CD8-positive, alpha-beta memory T cell (primary cell): ENCODE measurements around the gene ABHD17A. TPM values are rescaled to one million over a fixed set of nuclear protein-coding genes. Genes with fewer than 3 reads are reported as not detected.
A peak's percentile ranks its signal among the peaks of the same experiment; 100 is the strongest.

Source experiments
- CTCF ChIA-PET: fragments of 350-600 bp; sonication (Branson Sonifier 250); formaldehyde crosslinking; loops from one replicate; lab custom pipeline; 2021; ENCODE audit warnings: antibody characterized with exemption; lab: Charles Lee
- POLR2A ChIA-PET: fragments of 350-600 bp; sonication (Branson Sonifier 250); formaldehyde crosslinking; loops from one replicate; lab custom pipeline; 2021; ENCODE audit warnings: antibody characterized with exemption; lab: Charles Lee
- DNase-seq, 5 donors: peaks; one replicate each; pipeline versions ENCODE4 v3.0.0 to v3.0.0-alpha.2; 2020 to 2022; ENCODE audit warnings: mixed read lengths in 1 of 5
- H3K27ac ChIP-seq: one replicate; pipeline ENCODE4 v1.7.0; 2013; ENCODE audit warnings: low read depth, mild to moderate bottlenecking, low read length, moderate library complexity
- H3K27me3 ChIP-seq: 2 replicates; pipeline ENCODE4 v1.7.0; 2013; ENCODE audit warnings: low read length, mild to moderate bottlenecking; ENCODE audit not compliant: insufficient read depth, poor library complexity, severe bottlenecking
- H3K36me3 ChIP-seq: 2 replicates; pipeline ENCODE4 v1.7.0; 2013; ENCODE audit warnings: mild to moderate bottlenecking, low read length, moderate library complexity; ENCODE audit not compliant: insufficient read depth
- H3K4me1 ChIP-seq: 2 replicates; pipeline ENCODE4 v1.7.0; 2013; ENCODE audit warnings: mild to moderate bottlenecking, low read length, moderate library complexity; ENCODE audit not compliant: insufficient read depth
- H3K4me3 ChIP-seq: 2 replicates; pipeline ENCODE4 v1.7.0; 2013; ENCODE audit warnings: mild to moderate bottlenecking, low read length
- H3K9me3 ChIP-seq: 2 replicates; pipeline ENCODE4 v1.7.0; 2013; ENCODE audit warnings: mild to moderate bottlenecking, low read length
- H3K27ac Mint-ChIP-seq, 8 donors: one replicate each; pipeline ENCODE4 v1.8.0; 2020 to 2021; ENCODE audit warnings: mixed read lengths in 8 of 8, mild to moderate bottlenecking in 6 of 8, inconsistent platforms in 3 of 8, moderate library complexity in 3 of 8
- H3K27me3 Mint-ChIP-seq, 2 donors: one replicate each; pipeline ENCODE4 v1.8.0; 2020 to 2021; ENCODE audit warnings: mixed read lengths in 2 of 2, mild to moderate bottlenecking in 1 of 2, moderate library complexity in 1 of 2
- H3K36me3 Mint-ChIP-seq, 3 donors: one replicate each; pipeline ENCODE4 v1.8.0; 2020 to 2021; ENCODE audit warnings: mixed read lengths in 3 of 3, inconsistent platforms in 1 of 3, mild to moderate bottlenecking in 1 of 3
- H3K4me1 Mint-ChIP-seq, 3 donors: one replicate each; pipeline ENCODE4 v1.8.0; 2020 to 2021; ENCODE audit warnings: mixed read lengths in 3 of 3, inconsistent platforms in 1 of 3, mild to moderate bottlenecking in 1 of 3
- H3K4me3 Mint-ChIP-seq, 7 donors: one replicate each; pipeline ENCODE4 v1.8.0; 2020 to 2021; ENCODE audit warnings: mixed read lengths in 7 of 7, mild to moderate bottlenecking in 6 of 7, moderate library complexity in 4 of 7, inconsistent platforms in 2 of 7
- H3K9me3 Mint-ChIP-seq, 5 donors: one replicate each; pipeline ENCODE4 v1.8.0; 2020 to 2022; ENCODE audit warnings: mixed read lengths in 5 of 5, mild to moderate bottlenecking in 3 of 5, moderate library complexity in 2 of 5, inconsistent platforms in 1 of 5
- polyA plus RNA-seq: library from polyadenylated mRNA; unstranded; fragments of 300-500 nt; fragmentation: Illumina TruSeq; gene quantifications from one replicate; pipeline ENCODE4 v1.2.3, GENCODE V29; 2021
- total RNA-seq, 2 experiments: library from RNA; stranded (reverse); gene quantifications; one replicate each; pipeline ENCODE4 v1.2.3, GENCODE V29; 2021

The ABHD17A gene
- total and polyA plus RNA-seq, 3 experiments from 2014 or later = 105 to 252 (median 114) TPM

GRCh38 chr19:1830568-1830967 lies 54.7 kb downstream of the ABHD17A start:
- H3K4me3 ChIP-seq = no peak overlapping the region
- H3K36me3 ChIP-seq = peaks cover 3% of the 10 kb centered on the region
- POLR2A ChIA-PET = no interaction called here
- Mint-ChIP-seq H3K4me1 (peaks cover 0 to 20% (median 9%) of the 10 kb centered on the region in 3 donors), H3K27me3 (peaks cover 0 to 2% of the 10 kb centered on the region in 2 donors), H3K27ac (no peak overlapping the region), H3K4me3 (peak overlapping the region in 2 of 7 donors; percentile 8 to 48), H3K9me3 (peaks cover 0 to 2% (median 0%) of the 10 kb centered on the region in 5 donors), H3K36me3 (peaks cover 2 to 36% (median 4%) of the 10 kb centered on the region in 3 donors)
- CTCF ChIA-PET = interaction anchor here (1.8 to 3.8 kb wide), 2 partner anchors 8 to 19 kb away, joined by 4 to 16 read pairs; no protein-coding TSS in a partner anchor
- H3K4me1 ChIP-seq = peaks cover 9% of the 10 kb centered on the region
- no peak for DNase-seq
- H3K9me3 ChIP-seq = no peaks in the 10 kb centered on the region
- no peaks in the 10 kb centered on the region for H3K27me3 ChIP-seq
- no peak overlapping the region for H3K27ac ChIP-seq

DNA sequence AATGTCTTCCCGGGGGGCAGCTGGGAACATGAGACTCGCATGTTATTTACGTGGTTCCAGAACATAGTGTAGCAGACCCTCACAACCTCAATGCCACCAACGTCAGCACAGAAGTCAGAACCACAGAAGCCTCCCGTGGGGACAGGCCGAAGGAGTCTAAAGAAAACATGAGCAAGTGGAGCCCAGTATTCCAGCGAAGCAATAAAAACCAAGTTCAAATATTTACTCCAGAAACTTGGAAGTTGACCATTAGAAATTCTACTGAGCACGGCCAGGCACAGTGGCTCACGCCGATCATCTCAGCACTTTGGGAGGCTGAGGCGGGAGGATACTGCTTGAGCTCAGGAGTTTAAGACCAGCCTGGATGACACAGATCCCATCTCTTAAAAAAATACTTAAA lies 55.3 kb downstream of the ABHD17A start:
- H3K4me1 ChIP-seq = peaks cover 9% of the 10 kb centered on the region
- H3K9me3 Mint-ChIP-seq = peaks cover 0 to 2% (median 0%) of the 10 kb centered on the region in 5 donors
- H3K27me3 ChIP-seq = no peaks in the 10 kb centered on the region
- H3K4me1 Mint-ChIP-seq = peaks cover 0 to 20% (median 9%) of the 10 kb centered on the region in 3 donors
- H3K27ac Mint-ChIP-seq = no peak overlapping the region
- H3K36me3 Mint-ChIP-seq = peaks cover 2 to 38% (median 4%) of the 10 kb centered on the region in 3 donors
- H3K27ac ChIP-seq = no peak overlapping the region
- H3K4me3 Mint-ChIP-seq = no peak overlapping the region
- POLR2A ChIA-PET = no interaction called here
- H3K27me3 Mint-ChIP-seq = peaks cover 0 to 2% of the 10 kb centered on the region in 2 donors
- no peak for DNase-seq
- CTCF ChIA-PET = interaction anchor here (1.8 to 3.8 kb wide), 2 partner anchors 8 to 19 kb away, joined by 4 to 16 read pairs; no protein-coding TSS in a partner anchor
- no peak overlapping the region for H3K4me3 ChIP-seq
- peaks cover 3% of the 10 kb centered on the region for H3K36me3 ChIP-seq
- H3K9me3 ChIP-seq = no peaks in the 10 kb centered on the region

DNA sequence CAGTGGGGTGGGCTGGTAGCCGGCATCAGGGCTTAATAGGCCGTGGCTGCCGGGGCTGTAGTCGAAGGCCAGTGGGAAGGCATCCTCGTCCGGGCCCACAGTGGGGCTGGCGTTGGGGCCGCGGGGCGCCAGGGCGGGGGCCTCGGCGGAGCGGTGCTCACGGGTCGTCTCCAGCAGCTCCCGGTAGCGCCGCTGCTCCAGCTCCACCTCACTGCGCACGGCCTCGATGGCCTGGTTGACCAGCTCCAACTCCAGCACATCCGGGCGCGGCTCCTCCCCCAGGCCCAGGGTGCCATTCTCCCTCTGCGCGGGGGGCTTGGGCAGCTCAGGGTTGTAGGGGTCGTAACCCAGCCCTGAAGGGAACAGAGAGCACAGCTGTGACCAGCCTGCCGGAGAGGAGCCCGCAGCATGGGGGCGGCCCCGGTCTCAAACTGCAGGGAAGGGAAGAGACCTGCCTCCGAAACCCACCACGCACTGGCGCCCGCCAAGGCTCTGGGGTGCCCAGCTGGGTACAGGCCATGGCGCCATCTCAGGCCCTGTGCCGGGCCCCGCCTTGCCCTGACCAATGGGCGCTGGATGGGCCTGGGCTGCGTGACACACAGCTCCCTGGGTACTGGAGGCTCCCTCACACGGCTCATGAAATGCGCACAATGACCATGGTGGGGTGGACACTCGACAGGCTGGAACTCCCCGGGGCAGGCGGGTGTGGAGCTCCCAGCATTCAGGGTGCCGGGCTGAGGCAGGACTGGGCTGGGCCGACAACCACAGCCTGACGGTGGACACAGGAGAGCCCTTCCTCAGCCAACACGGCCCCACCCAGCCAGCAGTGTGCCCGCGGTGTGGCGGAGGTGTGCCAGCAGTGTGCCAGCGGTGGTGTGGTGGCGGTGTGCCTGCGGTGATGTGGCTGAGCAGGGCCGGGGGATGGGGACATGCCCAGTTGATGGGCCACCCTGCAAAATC lies 56.7 kb downstream of the ABHD17A start:
- H3K4me3 ChIP-seq = no peak overlapping the region
- Mint-ChIP-seq H3K36me3 (peaks cover 2 to 44% (median 4%) of the 10 kb centered on the region in 3 donors), H3K9me3 (peaks cover 0 to 2% (median 0%) of the 10 kb centered on the region in 5 donors), H3K4me1 (peaks cover 0 to 15% (median 6%) of the 10 kb centered on the region in 3 donors), H3K27me3 (peaks cover 0 to 2% of the 10 kb centered on the region in 2 donors), H3K27ac (peak overlapping the region in 1 of 8 donors; percentile 89), H3K4me3 (no peak overlapping the region)
- H3K4me1 ChIP-seq = peaks cover 9% of the 10 kb centered on the region
- H3K27me3 ChIP-seq = no peaks in the 10 kb centered on the region
- ChIA-PET CTCF (interaction anchor here (3.8 to 4.7 kb wide), 2 partner anchors 10 to 34 kb away, joined by 16 to 28 read pairs; no protein-coding TSS in a partner anchor), POLR2A (no interaction called here)
- H3K27ac ChIP-seq = no peak overlapping the region
- H3K9me3 ChIP-seq = no peaks in the 10 kb centered on the region
- no peak for DNase-seq
- H3K36me3 ChIP-seq = peaks cover 3% of the 10 kb centered on the region

DNA sequence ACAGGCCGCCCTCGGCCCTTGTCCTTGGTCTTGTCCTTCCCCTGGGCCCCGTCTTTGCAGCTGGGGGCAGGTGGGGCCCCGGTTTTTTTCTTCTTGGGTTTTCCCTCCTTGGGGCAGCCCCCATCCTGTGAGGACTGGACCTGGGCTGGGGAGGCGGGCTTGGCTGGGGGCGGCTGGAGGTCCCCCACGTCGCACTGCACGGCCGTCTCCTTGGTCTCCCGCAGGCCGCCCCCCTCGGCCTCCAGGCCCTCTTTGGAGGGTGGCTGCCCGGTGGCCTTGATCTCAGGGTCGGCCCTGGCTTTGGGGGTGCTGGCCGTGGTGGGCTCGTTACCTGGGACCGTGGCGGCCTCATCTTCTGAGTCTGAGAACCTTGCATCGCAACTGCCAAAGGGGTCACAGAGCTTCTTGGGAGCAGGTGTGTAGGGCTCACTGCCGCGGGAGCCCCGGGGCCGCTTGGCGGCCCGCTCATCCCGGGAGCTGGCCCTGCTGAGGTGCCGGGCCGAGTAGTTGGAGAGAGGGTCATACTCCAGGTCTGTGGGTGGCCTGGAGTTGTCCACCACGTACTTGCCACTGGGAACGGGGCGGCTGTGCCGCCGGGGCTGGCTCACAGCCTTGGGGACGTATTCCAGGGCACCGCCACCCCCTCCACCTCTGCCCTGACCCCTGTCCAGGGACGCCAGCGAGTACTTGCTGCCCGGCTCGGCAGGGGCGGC lies 57.6 kb downstream of the ABHD17A start:
- peaks cover 9% of the 10 kb centered on the region for H3K4me1 ChIP-seq
- peaks cover 3% of the 10 kb centered on the region for H3K36me3 ChIP-seq
- Mint-ChIP-seq H3K27me3 (peaks cover 0 to 2% of the 10 kb centered on the region in 2 donors), H3K9me3 (peaks cover 0 to 2% (median 0%) of the 10 kb centered on the region in 5 donors), H3K27ac (no peak overlapping the region), H3K4me1 (peaks cover 0 to 11% (median 4%) of the 10 kb centered on the region in 3 donors), H3K4me3 (no peak overlapping the region), H3K36me3 (peaks cover 2 to 46% (median 4%) of the 10 kb centered on the region in 3 donors)
- no peak overlapping the region for H3K27ac ChIP-seq
- ChIA-PET POLR2A (interaction anchor here (0.5 kb wide), 1 partner anchor 379 kb away, joined by 3 read pairs; no protein-coding TSS in a partner anchor), CTCF (interaction anchor here (3.8 to 4.7 kb wide), 2 partner anchors 11 to 33 kb away, joined by 16 to 28 read pairs; no protein-coding TSS in a partner anchor)
- H3K4me3 ChIP-seq = no peak overlapping the region
- H3K9me3 ChIP-seq = no peaks in the 10 kb centered on the region
- DNase-seq = no peak
- H3K27me3 ChIP-seq = no peaks in the 10 kb centered on the region

Other genes with a start within 250 kb of the ABHD17A start
- 10 to 100 TPM; 96.0 to 97.0 TPM for gene TCF3, start 232.9 kb downstream of the ABHD17A start, total RNA-seq
- gene TCF3, start 232.9 kb downstream of the ABHD17A start, polyA plus RNA-seq = 13.3 TPM
- not detected for gene ONECUT3, start 132.0 kb downstream of the ABHD17A start, total RNA-seq
- not detected for gene ONECUT3, start 132.0 kb downstream of the ABHD17A start, polyA plus RNA-seq
- 1 to 10 TPM in 1 of 2 experiments, under 1 TPM in 1; 0.97 to 1.6 TPM for gene ATP8B3, start 73.2 kb downstream of the ABHD17A start, total RNA-seq
- gene ATP8B3, start 73.2 kb downstream of the ABHD17A start, polyA plus RNA-seq = 2.4 TPM
- gene REXO1, start 37.0 kb downstream of the ABHD17A start, total RNA-seq = 10 to 100 TPM; 61.0 to 63.7 TPM
- 8.7 TPM for gene REXO1, start 37.0 kb downstream of the ABHD17A start, polyA plus RNA-seq
- gene KLF16, start 21.9 kb downstream of the ABHD17A start, total RNA-seq = 10 to 100 TPM; 42.8 to 43.1 TPM
- gene KLF16, start 21.9 kb downstream of the ABHD17A start, polyA plus RNA-seq = 0.92 TPM
- 1 to 10 TPM; 6.3 to 6.6 TPM for gene ADAT3, start 19.9 kb upstream of the ABHD17A start, total RNA-seq
- 4.6 TPM for gene ADAT3, start 19.9 kb upstream of the ABHD17A start, polyA plus RNA-seq
- gene SCAMP4, start 19.9 kb upstream of the ABHD17A start, total RNA-seq = 10 to 100 TPM; 38.6 to 40.6 TPM
- 16.3 TPM for gene SCAMP4, start 19.9 kb upstream of the ABHD17A start, polyA plus RNA-seq
- 10 to 100 TPM; 62.1 to 63.5 TPM for gene CSNK1G2, start 55.7 kb upstream of the ABHD17A start, total RNA-seq
- gene CSNK1G2, start 55.7 kb upstream of the ABHD17A start, polyA plus RNA-seq = 58.2 TPM
- gene BTBD2, start 130.2 kb upstream of the ABHD17A start, total RNA-seq = 10 to 100 TPM; 18.6 to 22.5 TPM
- 5.3 TPM for gene BTBD2, start 130.2 kb upstream of the ABHD17A start, polyA plus RNA-seq
- 100 to 1,000 TPM; 137 to 147 TPM for gene MKNK2, start 165.7 kb upstream of the ABHD17A start, total RNA-seq
- gene MKNK2, start 165.7 kb upstream of the ABHD17A start, polyA plus RNA-seq = 50.8 TPM
- 100 to 1,000 TPM; 171 to 188 TPM for gene MOB3A, start 210.8 kb upstream of the ABHD17A start, total RNA-seq
- gene MOB3A, start 210.8 kb upstream of the ABHD17A start, polyA plus RNA-seq = 106 TPM
- 1 to 10 TPM; 8.9 to 9.7 TPM for gene IZUMO4, start 211.4 kb upstream of the ABHD17A start, total RNA-seq
- 0.58 TPM for gene IZUMO4, start 211.4 kb upstream of the ABHD17A start, polyA plus RNA-seq